Neuronal stem cell (in vitro differentiated cells): Measurements from ENCODE around the gene ITPK1.
A peak's percentile ranks its signal among the peaks of the same experiment; 100 is the strongest.

Experiments used
- DNase-seq: peaks from one replicate; pipeline ENCODE4 v3.0.0-alpha.2; 2013; ENCODE audit warnings: low spot score
- H2AFZ ChIP-seq: one replicate; pipeline ENCODE4 v1.6.1; 2013; ENCODE audit warnings: mild to moderate bottlenecking, low read length, inconsistent platforms
- H2AK5ac ChIP-seq: 2 replicates; pipeline ENCODE4 v1.6.1; 2013; ENCODE audit warnings: low read depth, mild to moderate bottlenecking, inconsistent platforms, low read length, moderate library complexity, mixed read lengths
- H2BK120ac ChIP-seq: 2 replicates; pipeline ENCODE4 v1.6.1; 2013; ENCODE audit warnings: low read depth, mild to moderate bottlenecking, inconsistent platforms, low read length, moderate library complexity, mixed read lengths
- H2BK12ac ChIP-seq: one replicate; pipeline ENCODE4 v1.6.1; 2013; ENCODE audit warnings: low read length, inconsistent platforms
- H2BK15ac ChIP-seq: 2 replicates; pipeline ENCODE4 v1.6.1; 2013; ENCODE audit warnings: mild to moderate bottlenecking, low read length, inconsistent platforms, mixed read lengths
- H2BK5ac ChIP-seq: one replicate; pipeline ENCODE4 v1.6.1; 2013; ENCODE audit warnings: inconsistent platforms, mild to moderate bottlenecking, low read length, moderate library complexity
- H3K14ac ChIP-seq: one replicate; pipeline ENCODE4 v1.6.1; 2013; ENCODE audit warnings: low read length, inconsistent platforms
- H3K18ac ChIP-seq: 2 replicates; pipeline ENCODE4 v1.6.1; 2013; ENCODE audit warnings: low read length, inconsistent platforms
- H3K23ac ChIP-seq: 2 replicates; pipeline ENCODE4 v1.6.1; 2013; ENCODE audit warnings: low read depth, mild to moderate bottlenecking, mixed read lengths, low read length, inconsistent platforms; ENCODE audit not compliant: poor library complexity
- H3K27ac ChIP-seq: replicated peaks from 3 replicates; pipeline ENCODE4 v1.5.1; 2013; ENCODE audit warnings: low read length, inconsistent platforms
- H3K27me3 ChIP-seq, 3 experiments: 2 replicates each; pipeline ENCODE4 v1.6.1; 2013; ENCODE audit warnings: low read length in 3 of 3, mild to moderate bottlenecking in 2 of 3, inconsistent platforms in 1 of 3, low read depth in 1 of 3, mixed read lengths in 1 of 3, moderate library complexity in 1 of 3; ENCODE audit not compliant: control insufficient read depth in 3 of 3, insufficient read depth in 3 of 3
- H3K36me3 ChIP-seq, 2 donors: replicated peaks in 1 of 2; 2 replicates each; pipeline ENCODE4 v1.6.1; 2013; ENCODE audit warnings: low read length in 2 of 2; ENCODE audit not compliant: control insufficient read depth in 2 of 2, insufficient read depth in 2 of 2
- H3K4ac ChIP-seq: 2 replicates; pipeline ENCODE4 v1.6.1; 2013; ENCODE audit warnings: inconsistent platforms, mild to moderate bottlenecking, low read length, moderate library complexity
- H3K4me1 ChIP-seq, 2 donors: 1 replicate in 1 of 2; 2 replicates in 1 of 2; pipeline ENCODE4 v1.6.1; 2013; ENCODE audit warnings: low read length in 2 of 2, low read depth in 1 of 2; ENCODE audit not compliant: control insufficient read depth in 2 of 2, insufficient read depth in 1 of 2
- H3K4me2 ChIP-seq: one replicate; pipeline ENCODE4 v1.6.1; 2013; ENCODE audit warnings: mild to moderate bottlenecking, low read length, inconsistent platforms; ENCODE audit not compliant: insufficient read depth, poor library complexity, severe bottlenecking
- H3K4me3 ChIP-seq, 2 donors: 2 replicates each; pipeline ENCODE4 v1.5.1; 2013; ENCODE audit warnings: low read length in 2 of 2, mild to moderate bottlenecking in 2 of 2, inconsistent platforms in 1 of 2, moderate library complexity in 1 of 2
- H3K79me1 ChIP-seq: one replicate; pipeline ENCODE4 v1.6.1; 2013; ENCODE audit warnings: low read depth, mild to moderate bottlenecking, inconsistent platforms, low read length, moderate library complexity
- H3K9ac ChIP-seq: one replicate; pipeline ENCODE4 v1.6.1; 2013; ENCODE audit warnings: mild to moderate bottlenecking, low read depth, low read length, inconsistent platforms; ENCODE audit not compliant: poor library complexity
- H3K9me3 ChIP-seq, 2 donors: replicated peaks in 1 of 2; 2 replicates each; pipeline versions ENCODE3 to v1.6.1; 2013; ENCODE audit warnings: low read length in 2 of 2, mild to moderate bottlenecking in 2 of 2, inconsistent platforms in 1 of 2, low read depth in 1 of 2, mixed read lengths in 1 of 2, moderate library complexity in 1 of 2; ENCODE audit not compliant: control insufficient read depth in 2 of 2, insufficient read depth in 1 of 2
- H4K8ac ChIP-seq: one replicate; pipeline ENCODE4 v1.6.1; 2013; ENCODE audit warnings: low read depth, mild to moderate bottlenecking, inconsistent platforms, low read length, moderate library complexity
- H4K91ac ChIP-seq: one replicate; pipeline ENCODE4 v1.6.1; 2013; ENCODE audit warnings: low read length, low read depth, mild to moderate bottlenecking, inconsistent platforms; ENCODE audit not compliant: poor library complexity
- WGBS, 2 donors: extraction: QIAGEN DNeasy Blood & Tissue Kit; methylation state at CpG; one replicate each; pipeline ENCODE4 v1.1.7; 2013; ENCODE audit warnings: missing lambda C conversion rate in 2 of 2, mixed read lengths in 1 of 2; ENCODE audit not compliant: insufficient read length in 2 of 2, insufficient replicate concordance in 1 of 2; ENCODE audit errors: extremely low coverage in 2 of 2; 5-methylcytosine and 5-hydroxymethylcytosine counted together

Gene ITPK1

DNA sequence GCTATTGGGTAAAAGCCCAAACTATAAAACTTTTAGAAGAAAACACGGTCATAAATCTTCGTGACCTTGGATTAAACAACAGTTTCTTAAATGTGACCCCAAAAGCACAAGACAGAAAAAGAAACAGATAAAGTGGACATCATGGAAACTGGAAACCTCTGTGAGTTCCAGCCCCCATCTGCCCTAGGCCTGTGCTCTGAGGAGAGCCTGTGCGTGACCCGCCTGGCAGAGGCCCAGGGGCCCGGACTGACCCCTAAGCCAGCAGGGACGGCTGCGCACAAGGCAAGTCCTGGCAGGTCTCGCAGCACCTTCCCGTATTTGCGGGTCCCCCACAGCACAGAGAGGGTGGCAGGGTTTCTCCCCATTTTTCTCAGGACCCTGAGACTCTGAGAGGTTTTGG lies 116.8 kb downstream of the ITPK1 start:
- no peak for DNase-seq
- WGBS, 2 donors: no CpG with 5 or more reads among the region's 10 CpGs

DNA sequence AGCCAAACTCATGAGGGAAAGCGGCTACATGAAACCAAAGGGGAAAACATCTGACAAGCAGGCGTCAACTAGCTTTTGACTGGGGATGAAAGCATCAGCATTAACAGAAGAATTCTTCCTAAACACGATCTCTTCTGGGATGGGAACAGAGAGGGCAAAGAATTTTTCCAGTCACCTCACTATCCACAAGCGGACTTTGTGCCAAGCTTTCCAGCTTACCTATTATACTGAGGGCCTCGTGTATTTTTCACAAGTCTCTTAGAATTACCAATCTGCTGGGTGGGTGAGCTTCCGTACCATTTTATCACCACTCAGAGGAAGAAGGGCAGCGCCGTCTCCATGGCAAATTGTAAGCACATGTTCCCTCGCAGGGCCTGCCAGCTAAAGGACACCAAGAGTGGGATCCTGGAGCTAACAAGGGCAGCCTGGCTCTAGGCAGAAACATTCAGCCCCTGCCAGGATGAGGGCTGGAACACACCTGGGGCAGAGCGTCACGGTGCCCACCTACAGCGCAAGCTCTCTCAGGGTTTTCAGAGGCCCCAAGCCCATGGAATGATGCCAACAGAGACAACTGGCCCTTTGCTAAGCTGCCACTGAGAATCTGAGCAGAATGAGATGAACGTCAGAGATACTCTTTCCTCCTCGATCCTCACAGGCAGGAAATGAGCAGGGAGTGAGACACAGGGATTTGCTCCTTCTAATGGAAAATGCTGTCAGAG lies 118.2 kb downstream of the ITPK1 start:
- H3K9me3 ChIP-seq: no peaks in the 10 kb centered on the region
- no peak overlapping the region for H3K27ac ChIP-seq
- no peak overlapping the region for H2BK15ac ChIP-seq
- peaks cover 4 to 7% of the 10 kb centered on the region in 2 donors for H3K36me3 ChIP-seq
- no peak overlapping the region for H2BK5ac ChIP-seq
- H3K79me1 ChIP-seq: no peaks in the 10 kb centered on the region
- H2AFZ ChIP-seq: no peak overlapping the region
- H4K8ac ChIP-seq: no peak overlapping the region
- no peak overlapping the region for H3K23ac ChIP-seq
- no peak overlapping the region for H3K4ac ChIP-seq
- no peak for DNase-seq
- H2AK5ac ChIP-seq: no peak overlapping the region
- peaks cover 0 to 1% of the 10 kb centered on the region in 2 donors for H3K4me1 ChIP-seq
- H3K18ac ChIP-seq: no peak overlapping the region
- H2BK120ac ChIP-seq: no peak overlapping the region
- no peaks in the 10 kb centered on the region for H3K27me3 ChIP-seq
- H4K91ac ChIP-seq: no peak overlapping the region
- no peak overlapping the region for H3K14ac ChIP-seq
- peak overlapping the region in 1 of 2 donors; percentile 21 for H3K4me3 ChIP-seq
- no peak overlapping the region for H3K4me2 ChIP-seq
- H2BK12ac ChIP-seq: no peak overlapping the region
- no CpG with 5 or more reads among the region's 14 CpGs for WGBS, 2 donors
- no peak overlapping the region for H3K9ac ChIP-seq

More for the DNA sequence above, 116.8 kb downstream of the ITPK1 start:
- H3K9ac ChIP-seq: no peak overlapping the region
- H3K23ac ChIP-seq: no peak overlapping the region
- no peak overlapping the region for H3K4ac ChIP-seq
- peaks cover 6 to 9% of the 10 kb centered on the region in 2 donors for H3K4me1 ChIP-seq
- H3K27ac ChIP-seq: no peak overlapping the region
- no peak overlapping the region for H4K8ac ChIP-seq
- H3K4me3 ChIP-seq: no peak overlapping the region
- H4K91ac ChIP-seq: no peak overlapping the region
- H2AK5ac ChIP-seq: peak overlapping the region; percentile 70
- no peak overlapping the region for H2AFZ ChIP-seq
- H2BK5ac ChIP-seq: no peak overlapping the region
- H3K79me1 ChIP-seq: no peaks in the 10 kb centered on the region
- no peak overlapping the region for H3K14ac ChIP-seq
- H2BK15ac ChIP-seq: no peak overlapping the region
- peaks cover 0 to 1% of the 10 kb centered on the region in 2 donors for H3K36me3 ChIP-seq
- H3K18ac ChIP-seq: peak overlapping the region; percentile 55
- H3K4me2 ChIP-seq: no peak overlapping the region
- no peak overlapping the region for H2BK12ac ChIP-seq
- H3K27me3 ChIP-seq: no peaks in the 10 kb centered on the region
- H2BK120ac ChIP-seq: no peak overlapping the region
- H3K9me3 ChIP-seq: no peaks in the 10 kb centered on the region

DNA sequence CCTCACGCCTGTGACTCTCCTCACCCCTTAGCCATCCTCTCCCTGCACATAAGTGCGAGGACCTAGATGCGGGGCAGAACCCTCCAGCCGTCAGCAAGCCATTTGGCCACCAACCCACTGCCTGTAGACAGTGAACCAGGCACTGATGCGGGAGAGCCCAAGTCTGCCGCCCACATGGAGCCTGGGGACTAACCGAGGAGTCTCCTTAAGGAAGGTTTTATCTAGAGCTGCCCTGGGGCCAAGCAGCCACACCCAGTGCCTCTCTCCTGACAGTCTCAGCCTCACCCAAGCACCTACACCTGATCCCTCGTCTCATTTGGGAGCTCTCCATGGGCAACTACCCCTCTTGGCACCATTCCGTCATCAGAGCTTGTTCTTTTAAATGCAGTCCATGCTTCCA lies 120.1 kb downstream of the ITPK1 start:
- no peak overlapping the region for H2AFZ ChIP-seq
- H3K36me3 ChIP-seq: peaks cover 5 to 7% of the 10 kb centered on the region in 2 donors
- no CpG with 5 or more reads among the region's 9 CpGs for WGBS, 2 donors
- no peak overlapping the region for H2AK5ac ChIP-seq
- H3K9ac ChIP-seq: peak overlapping the region; percentile 55
- no peak for DNase-seq
- H3K4me2 ChIP-seq: no peak overlapping the region
- no peak overlapping the region for H3K27ac ChIP-seq
- no peak overlapping the region for H2BK15ac ChIP-seq
- H3K27me3 ChIP-seq: no peaks in the 10 kb centered on the region
- H3K9me3 ChIP-seq: no peaks in the 10 kb centered on the region
- H3K4me3 ChIP-seq: no peak overlapping the region
- H3K14ac ChIP-seq: no peak overlapping the region
- no peak overlapping the region for H3K23ac ChIP-seq
- H3K4me1 ChIP-seq: peaks cover 8 to 11% of the 10 kb centered on the region in 2 donors
- no peaks in the 10 kb centered on the region for H3K79me1 ChIP-seq
- H3K4ac ChIP-seq: no peak overlapping the region
- peak overlapping the region; percentile 33 for H3K18ac ChIP-seq
- no peak overlapping the region for H4K8ac ChIP-seq
- H2BK120ac ChIP-seq: no peak overlapping the region
- H4K91ac ChIP-seq: no peak overlapping the region
- H2BK5ac ChIP-seq: no peak overlapping the region
- no peak overlapping the region for H2BK12ac ChIP-seq

DNA sequence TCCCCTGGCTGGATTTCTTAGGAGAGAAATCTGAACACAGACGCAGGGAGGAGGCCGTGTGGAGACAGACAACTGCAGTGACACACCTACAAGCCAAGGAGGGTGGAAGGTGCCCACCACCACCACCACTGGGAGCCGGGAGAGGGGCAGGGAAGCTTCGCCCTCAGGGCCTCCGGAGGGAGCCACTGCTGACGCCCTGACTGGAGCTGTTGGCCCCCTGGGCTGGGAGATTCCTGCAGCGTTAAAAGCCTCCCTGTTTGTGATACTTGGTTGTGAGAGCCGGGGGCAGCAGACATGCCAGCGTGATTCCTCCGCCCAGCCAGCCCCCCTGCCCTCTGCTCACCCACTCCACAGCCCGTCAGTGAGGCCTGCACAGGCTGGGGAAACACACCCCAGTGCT lies 120.8 kb downstream of the ITPK1 start:
- Histone ChIP-seq H2BK15ac (no peak overlapping the region), H3K4me1 (peaks cover 9 to 14% of the 10 kb centered on the region in 2 donors), H2BK120ac (no peak overlapping the region), H3K27me3 (no peaks in the 10 kb centered on the region), H4K91ac (no peak overlapping the region), H3K79me1 (no peaks in the 10 kb centered on the region), H3K9ac (no peak overlapping the region), H3K36me3 (peaks cover 5 to 7% of the 10 kb centered on the region in 2 donors), H3K23ac (no peak overlapping the region), H3K27ac (no peak overlapping the region), H3K4me2 (no peak overlapping the region), H3K14ac (no peak overlapping the region), H3K18ac (no peak overlapping the region), H2AK5ac (no peak overlapping the region), H2BK5ac (no peak overlapping the region), H2AFZ (no peak overlapping the region), H3K4me3 (no peak overlapping the region), H2BK12ac (no peak overlapping the region), H4K8ac (no peak overlapping the region), H3K4ac (no peak overlapping the region), H3K9me3 (peaks cover under 1% of the 10 kb centered on the region in 2 donors)
- DNase-seq: no peak
- WGBS, 2 donors: no CpG with 5 or more reads among the region's 11 CpGs
